HG02759 (cell line): ENCODE measurements around the gene TTLL8.
"Not testable (repeated sequence)": the region's sequence is repeated elsewhere in the genome, so short reads cannot be mapped to it uniquely, and the experiment has no call there.

Experiments used
- ATAC-seq: cut with Tn5 transposase; IDR thresholded peaks from one replicate; pipeline ENCODE4 v1.9.1; 2021; ENCODE audit warnings: mild to moderate bottlenecking, moderate library complexity; ENCODE audit not compliant: unreplicated experiment

The TTLL8 gene

GRCh38 chr22:50058061-50058905 lies at the start of gene TTLL8:
Gene TTLL8 (minus strand): TSS chr22:50058298.
- no peak for ATAC-seq

- no peak for ATAC-seq
Measured at GRCh38 chr22:50107529-50107928, 49.4 kb upstream of the TTLL8 start.

- ATAC-seq = no peak
Measured at GRCh38 chr22:50105208-50106100, 47.4 kb upstream of the TTLL8 start.

GRCh38 chr22:50104141-50104544 lies 46.0 kb upstream of the TTLL8 start:
- ATAC-seq = no peak

- ATAC-seq = no peak
Measured at GRCh38 chr22:50102946-50103345, 44.8 kb upstream of the TTLL8 start.

GRCh38 chr22:50101870-50102565 lies 43.9 kb upstream of the TTLL8 start:
- ATAC-seq = no peak

- ATAC-seq = no peak
Measured at GRCh38 chr22:50098052-50098451, 40.0 kb upstream of the TTLL8 start.

GRCh38 chr22:50092342-50092741 lies 34.2 kb upstream of the TTLL8 start:
- ATAC-seq = no peak

- no peak for ATAC-seq
Measured at GRCh38 chr22:50091092-50091768, 33.1 kb upstream of the TTLL8 start.

GRCh38 chr22:50090412-50090714 lies 32.3 kb upstream of the TTLL8 start:
- ATAC-seq = no peak

- ATAC-seq = no peak
Measured at GRCh38 chr22:50089682-50090411, 31.7 kb upstream of the TTLL8 start, which contains the start of gene MOV10L1. Gene MOV10L1 (plus strand): TSS chr22:50090006. CDS start chr22:50090089, 83 bp downstream.

GRCh38 chr22:50089231-50089630 lies 31.1 kb upstream of the TTLL8 start:
- ATAC-seq = no peak

- ATAC-seq = no peak
Measured at GRCh38 chr22:50088096-50088495, 30.0 kb upstream of the TTLL8 start.

- no peak for ATAC-seq
Measured at GRCh38 chr22:50087646-50088045, 29.5 kb upstream of the TTLL8 start.

- ATAC-seq = not testable (repeated sequence)
Measured at GRCh38 chr22:50086975-50087374, 28.9 kb upstream of the TTLL8 start.

- no peak for ATAC-seq
Measured at GRCh38 chr22:50086526-50086925, 28.4 kb upstream of the TTLL8 start.

- no peak for ATAC-seq
Measured at GRCh38 chr22:50085211-50085972, 27.3 kb upstream of the TTLL8 start, which contains the start of gene MLC1. Gene MLC1 (minus strand): TSS chr22:50085426. CDS start chr22:50084902, 524 bp downstream.

GRCh38 chr22:50084614-50085021 lies 26.5 kb upstream of the TTLL8 start:
- no peak for ATAC-seq

GRCh38 chr22:50084080-50084477 lies 26.0 kb upstream of the TTLL8 start:
- ATAC-seq = no peak
